Muscle layer of duodenum (tissue), 2 donors: ENCODE measurements around the gene TRAPPC3.

Source experiments
- H3K27ac ChIP-seq: one replicate; pipeline ENCODE4 v1.7.0; 2013; ENCODE audit warnings: mild to moderate bottlenecking, low read length
- H3K27me3 ChIP-seq: one replicate; pipeline ENCODE4 v1.7.0; 2013; ENCODE audit warnings: low read depth, mild to moderate bottlenecking, control low read depth, low read length
- H3K36me3 ChIP-seq, 2 donors: one replicate each; pipeline ENCODE4 v1.7.0; 2013; ENCODE audit warnings: low read length in 2 of 2, control low read depth in 1 of 2, mild to moderate bottlenecking in 1 of 2; ENCODE audit not compliant: insufficient read depth in 2 of 2, control insufficient read depth in 1 of 2
- H3K4me1 ChIP-seq, 2 donors: one replicate each; pipeline ENCODE4 v1.7.0; 2013; ENCODE audit warnings: low read length in 2 of 2, mild to moderate bottlenecking in 2 of 2, control low read depth in 1 of 2, moderate library complexity in 1 of 2; ENCODE audit not compliant: insufficient read depth in 2 of 2, control insufficient read depth in 1 of 2
- H3K4me3 ChIP-seq, 2 donors: one replicate each; pipeline ENCODE4 v1.7.0; 2013; ENCODE audit warnings: low read length in 2 of 2, low read depth in 1 of 2, mild to moderate bottlenecking in 1 of 2
- H3K9me3 ChIP-seq, 2 donors: one replicate each; pipeline ENCODE4 v1.7.0; 2013; ENCODE audit warnings: low read length in 2 of 2, control low read depth in 1 of 2, mild to moderate bottlenecking in 1 of 2; ENCODE audit not compliant: control insufficient read depth in 1 of 2
- donor health status: healthy.

The TRAPPC3 gene

GRCh38 chr1:36093929-36094328 lies 55.4 kb downstream of the TRAPPC3 start:
- H3K27ac ChIP-seq: no peak overlapping the region
- peaks cover 0 to 30% of the 10 kb centered on the region in 2 donors for H3K4me1 ChIP-seq
- no peaks in the 10 kb centered on the region for H3K9me3 ChIP-seq
- H3K36me3 ChIP-seq: peaks cover 39 to 54% of the 10 kb centered on the region in 2 donors
- H3K27me3 ChIP-seq: no peaks in the 10 kb centered on the region
- H3K4me3 ChIP-seq: no peak overlapping the region

GRCh38 chr1:36093226-36093625 lies 56.1 kb downstream of the TRAPPC3 start:
- H3K36me3 ChIP-seq: peaks cover 39 to 54% of the 10 kb centered on the region in 2 donors
- no peaks in the 10 kb centered on the region for H3K9me3 ChIP-seq
- H3K27ac ChIP-seq: no peak overlapping the region
- no peak overlapping the region for H3K4me3 ChIP-seq
- H3K27me3 ChIP-seq: no peaks in the 10 kb centered on the region
- H3K4me1 ChIP-seq: peaks cover 0 to 34% of the 10 kb centered on the region in 2 donors

GRCh38 chr1:36092798-36093185 lies 56.5 kb downstream of the TRAPPC3 start:
- H3K27ac ChIP-seq: no peak overlapping the region
- H3K4me1 ChIP-seq: peaks cover 0 to 35% of the 10 kb centered on the region in 2 donors

GRCh38 chr1:36092166-36092797 lies 57.0 kb downstream of the TRAPPC3 start:
- no peak overlapping the region for H3K27ac ChIP-seq
- no peaks in the 10 kb centered on the region for H3K9me3 ChIP-seq
- no peak overlapping the region for H3K4me3 ChIP-seq
- H3K4me1 ChIP-seq: peaks cover 0 to 35% of the 10 kb centered on the region in 2 donors
- H3K36me3 ChIP-seq: peaks cover 39 to 54% of the 10 kb centered on the region in 2 donors
- H3K27me3 ChIP-seq: no peaks in the 10 kb centered on the region

More at GRCh38 chr1:36092798-36093185, 56.5 kb downstream of the TRAPPC3 start:
- Histone ChIP-seq H3K27me3 (no peaks in the 10 kb centered on the region), H3K36me3 (peaks cover 39 to 54% of the 10 kb centered on the region in 2 donors), H3K9me3 (no peaks in the 10 kb centered on the region), H3K4me3 (no peak overlapping the region)

- no peaks in the 10 kb centered on the region for H3K9me3 ChIP-seq
- H3K27me3 ChIP-seq: no peaks in the 10 kb centered on the region
- peaks cover 39 to 54% of the 10 kb centered on the region in 2 donors for H3K36me3 ChIP-seq
- peaks cover 0 to 35% of the 10 kb centered on the region in 2 donors for H3K4me1 ChIP-seq
- no peak overlapping the region for H3K27ac ChIP-seq
- H3K4me3 ChIP-seq: no peak overlapping the region
These were observed 57.6 kb downstream of the TRAPPC3 start for GRCh38 chr1:36091698-36092097.

GRCh38 chr1:36091141-36091540 lies 58.1 kb downstream of the TRAPPC3 start:
- H3K36me3 ChIP-seq: peaks cover 37 to 49% of the 10 kb centered on the region in 2 donors
- H3K9me3 ChIP-seq: no peaks in the 10 kb centered on the region
- no peak overlapping the region for H3K4me3 ChIP-seq
- no peaks in the 10 kb centered on the region for H3K27me3 ChIP-seq
- peaks cover 0 to 35% of the 10 kb centered on the region in 2 donors for H3K4me1 ChIP-seq
- H3K27ac ChIP-seq: no peak overlapping the region

GRCh38 chr1:36089393-36090121 lies 59.7 kb downstream of the TRAPPC3 start:
- Histone ChIP-seq H3K27ac (peak overlapping the region; percentile 83), H3K4me3 (peak overlapping the region; percentile 94 to 95), H3K27me3 (no peaks in the 10 kb centered on the region), H3K36me3 (peaks cover 29 to 36% of the 10 kb centered on the region in 2 donors), H3K4me1 (peaks cover 0 to 35% of the 10 kb centered on the region in 2 donors), H3K9me3 (no peaks in the 10 kb centered on the region)

GRCh38 chr1:36088577-36089392 lies 60.5 kb downstream of the TRAPPC3 start, which contains the start of gene ADPRS:
Gene ADPRS, plus strand, starts transcription at chr1:36088892. Its CDS starts 13 bp downstream, at chr1:36088905.
- peak within 1 kb of the TSS; percentile 83 for H3K27ac ChIP-seq

GRCh38 chr1:36088265-36088576 lies 61.1 kb downstream of the TRAPPC3 start:
- no peaks in the 10 kb centered on the region for H3K27me3 ChIP-seq
- H3K36me3 ChIP-seq: peaks cover 16 to 22% of the 10 kb centered on the region in 2 donors
- peak overlapping the region; percentile 45 for H3K27ac ChIP-seq
- no peaks in the 10 kb centered on the region for H3K9me3 ChIP-seq
- H3K4me3 ChIP-seq: peak overlapping the region; percentile 94 to 95
- H3K4me1 ChIP-seq: peaks cover 0 to 39% of the 10 kb centered on the region in 2 donors

More at GRCh38 chr1:36088577-36089392, 60.5 kb downstream of the TRAPPC3 start, which contains the start of gene ADPRS:
- Histone ChIP-seq H3K4me1 (peaks cover 0 to 39% of the 10 kb centered on the region in 2 donors), H3K9me3 (no peaks in the 10 kb centered on the region), H3K4me3 (peak within 1 kb of the TSS; percentile 94 to 95), H3K27me3 (no peaks in the 10 kb centered on the region), H3K36me3 (peaks cover 21 to 28% of the 10 kb centered on the region in 2 donors)

GRCh38 chr1:36087233-36088123 lies 61.8 kb downstream of the TRAPPC3 start:
- Histone ChIP-seq H3K4me3 (no peak overlapping the region), H3K36me3 (peaks cover 8 to 15% of the 10 kb centered on the region in 2 donors), H3K27ac (no peak overlapping the region)

More at GRCh38 chr1:36087233-36088123, 61.8 kb downstream of the TRAPPC3 start:
- Histone ChIP-seq H3K27me3 (no peaks in the 10 kb centered on the region), H3K9me3 (no peaks in the 10 kb centered on the region), H3K4me1 (peaks cover 0 to 39% of the 10 kb centered on the region in 2 donors)
